Sigmoid colon (tissue), 4 donors: ENCODE results near the gene HSPB7.
"Not testable (repeated sequence)": the region's sequence is repeated elsewhere in the genome, so short reads cannot be mapped to it uniquely, and the experiment has no call there.

ENCODE experiments used
- CTCF ChIP-seq, 4 experiments: fragments of 450-650 bp in 3 of 4; fragments of 200-600 bp in 1 of 4; IDR thresholded peaks; one replicate each; pipeline ENCODE4 v1.5.1; 2016 to 2019; ENCODE audit warnings: antibody characterized with exemption in 4 of 4, mild to moderate bottlenecking in 3 of 4, moderate library complexity in 2 of 4
- POLR2AphosphoS5 ChIP-seq, 4 donors: sonication (generic); formaldehyde crosslinking; IDR thresholded peaks; one replicate each; pipeline ENCODE4 v1.6.1; 2017; ENCODE audit warnings: antibody characterized with exemption in 4 of 4

GRCh38 chr1:16036461-16036860, 18.6 kb upstream of the HSPB7 start:
- not testable (repeated sequence) for TF ChIP-seq POLR2AphosphoS5, CTCF (IDR thresholded peaks at IDR 0.05)
